Measurements from ENCODE around the gene PRKG1. TPM values are rescaled to one million over a fixed set of nuclear protein-coding genes. Genes with fewer than 3 reads are reported as not detected.

PRKG1 gene
- total and polyA plus RNA-seq, 2 donors from 2014 or later, result 3.6 to 14.8 TPM

DNA sequence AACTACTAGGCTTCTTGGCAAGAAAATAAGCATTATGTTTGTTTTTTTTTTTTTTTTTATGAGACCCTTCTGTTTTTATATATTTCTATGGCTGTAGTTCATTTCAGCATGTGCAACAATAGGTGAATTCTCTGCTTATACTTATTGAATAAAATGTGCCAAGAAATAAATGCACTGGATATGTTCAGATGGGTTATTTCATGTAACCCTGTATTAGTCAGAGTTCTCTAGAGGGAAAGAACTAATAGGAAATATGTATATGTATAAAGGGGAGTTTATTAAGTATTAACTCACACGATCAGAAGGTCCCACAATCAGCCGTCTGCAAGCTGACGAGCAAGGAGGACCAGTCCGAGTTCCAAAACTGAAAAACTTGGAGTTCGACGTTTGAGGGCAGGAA lies 332.3 kb downstream of the PRKG1 start:
- Histone ChIP-seq H3K4me1 (ENCODE audit: control insufficient read depth in 2 of 3, insufficient read depth in 2 of 3, low read depth in 1 of 3, low read length in 3 of 3) (no peaks in the 10 kb centered on the region), H3K27ac (ENCODE audit: low read depth in 2 of 2, low read length in 2 of 2) (no peak overlapping the region), H3K36me3 (ENCODE audit: control insufficient read depth in 2 of 3, insufficient read depth in 3 of 3, low read length in 3 of 3) (no peaks in the 10 kb centered on the region), H3K9me3 (ENCODE audit: control insufficient read depth in 2 of 3, insufficient read depth in 1 of 3, low read length in 3 of 3) (no peaks in the 10 kb centered on the region), H3K27me3 (ENCODE audit: control insufficient read depth, insufficient read depth, low read length) (no peaks in the 10 kb centered on the region), H3K4me3 (ENCODE audit: low read length in 3 of 3) (no peak overlapping the region), H3K9ac (ENCODE audit: low read length in 3 of 3) (no peak overlapping the region)
- intact Hi-C loops (cut with DNase I), result no loop called here
- FAIRE-seq (no peak), DNase-seq (no peak)
- TF ChIP-seq, protein P1, sequence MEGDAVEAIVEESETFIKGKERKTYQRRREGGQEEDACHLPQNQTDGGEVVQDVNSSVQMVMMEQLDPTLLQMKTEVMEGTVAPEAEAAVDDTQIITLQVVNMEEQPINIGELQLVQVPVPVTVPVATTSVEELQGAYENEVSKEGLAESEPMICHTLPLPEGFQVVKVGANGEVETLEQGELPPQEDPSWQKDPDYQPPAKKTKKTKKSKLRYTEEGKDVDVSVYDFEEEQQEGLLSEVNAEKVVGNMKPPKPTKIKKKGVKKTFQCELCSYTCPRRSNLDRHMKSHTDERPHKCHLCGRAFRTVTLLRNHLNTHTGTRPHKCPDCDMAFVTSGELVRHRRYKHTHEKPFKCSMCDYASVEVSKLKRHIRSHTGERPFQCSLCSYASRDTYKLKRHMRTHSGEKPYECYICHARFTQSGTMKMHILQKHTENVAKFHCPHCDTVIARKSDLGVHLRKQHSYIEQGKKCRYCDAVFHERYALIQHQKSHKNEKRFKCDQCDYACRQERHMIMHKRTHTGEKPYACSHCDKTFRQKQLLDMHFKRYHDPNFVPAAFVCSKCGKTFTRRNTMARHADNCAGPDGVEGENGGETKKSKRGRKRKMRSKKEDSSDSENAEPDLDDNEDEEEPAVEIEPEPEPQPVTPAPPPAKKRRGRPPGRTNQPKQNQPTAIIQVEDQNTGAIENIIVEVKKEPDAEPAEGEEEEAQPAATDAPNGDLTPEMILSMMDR (IDR thresholded peaks at IDR 0.05; ENCODE audit: borderline replicate concordance, extremely low read depth, insufficient read depth), result no peak

DNA sequence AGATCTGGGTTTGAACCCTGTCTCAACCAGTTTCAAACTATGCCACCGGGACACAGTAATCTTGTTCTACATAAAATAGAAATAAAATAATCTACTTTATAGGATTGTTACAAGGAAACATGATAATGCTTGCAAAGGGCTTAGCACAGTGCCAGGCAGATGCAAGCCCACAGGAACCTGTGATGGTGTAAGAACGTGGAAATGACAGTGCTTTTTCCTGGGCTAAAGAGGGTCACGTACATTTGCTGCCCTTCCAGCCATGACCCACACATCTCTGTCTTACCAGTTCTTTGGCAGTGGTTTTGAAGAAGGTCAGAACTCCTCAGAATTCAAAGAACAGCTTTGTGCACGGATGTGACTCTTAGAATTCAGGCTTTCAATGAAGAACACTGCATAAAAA lies 342.2 kb downstream of the PRKG1 start:
- H3K4me1 ChIP-seq (ENCODE audit: control insufficient read depth in 2 of 3, insufficient read depth in 2 of 3, low read depth in 1 of 3, low read length in 3 of 3), result no peaks in the 10 kb centered on the region
- no peak overlapping the region for H3K9ac ChIP-seq (ENCODE audit: low read length in 3 of 3)
- DNase-seq, result no peak
- H3K9me3 ChIP-seq (ENCODE audit: control insufficient read depth in 2 of 3, insufficient read depth in 1 of 3, low read length in 3 of 3), result no peaks in the 10 kb centered on the region
- TF ChIP-seq, protein P1 (IDR thresholded peaks at IDR 0.05; ENCODE audit: borderline replicate concordance, extremely low read depth, insufficient read depth), result no peak
- intact Hi-C loops (cut with DNase I), result no loop called here
- no peaks in the 10 kb centered on the region for H3K36me3 ChIP-seq (ENCODE audit: control insufficient read depth in 2 of 3, insufficient read depth in 3 of 3, low read length in 3 of 3)
- H3K27me3 ChIP-seq (ENCODE audit: control insufficient read depth, insufficient read depth, low read length), result no peaks in the 10 kb centered on the region
- no peak overlapping the region for H3K4me3 ChIP-seq (ENCODE audit: low read length in 3 of 3)
- FAIRE-seq, result no peak
- H3K27ac ChIP-seq (ENCODE audit: low read depth in 2 of 2, low read length in 2 of 2), result no peak overlapping the region

DNA sequence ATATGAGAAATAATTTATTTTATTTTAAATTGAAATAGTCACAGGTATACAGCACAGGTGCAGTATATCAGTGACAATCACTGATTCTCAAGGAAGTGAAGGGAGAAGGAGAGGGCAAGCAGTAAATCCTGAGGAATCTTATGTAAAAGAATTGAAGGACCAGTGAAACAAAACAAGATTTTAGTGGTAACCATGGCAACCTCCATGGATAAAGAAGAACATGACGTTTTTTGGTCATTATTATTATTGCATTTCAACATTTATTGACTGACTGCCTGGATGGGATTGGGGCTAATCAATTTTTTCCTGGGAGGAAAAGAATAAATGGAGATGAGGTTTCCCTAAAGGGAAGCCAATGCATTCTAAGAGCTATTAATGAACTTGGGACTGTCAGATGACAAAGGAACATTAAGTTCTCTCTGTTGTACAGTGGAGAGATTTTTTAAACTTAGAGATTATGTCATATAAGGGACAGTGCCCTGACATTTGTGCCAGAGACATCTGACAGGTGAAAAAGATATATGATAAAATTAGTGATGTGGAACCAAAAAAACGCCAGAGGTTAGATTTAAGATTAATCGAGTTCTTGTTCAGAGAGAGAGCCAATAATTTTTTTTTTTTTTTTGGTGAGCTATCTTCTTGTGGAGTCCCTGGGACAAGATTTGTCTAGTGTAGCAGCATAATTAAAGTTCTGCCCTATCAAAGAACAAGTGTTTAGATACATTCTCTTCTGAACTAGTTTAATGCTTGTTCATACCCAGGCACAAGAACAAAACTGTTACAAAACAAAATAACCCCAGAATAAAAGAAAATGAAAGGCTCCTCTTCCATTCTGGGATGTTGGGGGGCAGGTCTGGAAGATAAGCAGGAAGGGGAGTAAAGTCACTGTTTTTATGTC lies 345.2 kb downstream of the PRKG1 start:
- Histone ChIP-seq H3K4me3 (ENCODE audit: low read length in 3 of 3) (no peak overlapping the region), H3K9ac (ENCODE audit: low read length in 3 of 3) (no peak overlapping the region), H3K27ac (ENCODE audit: low read depth in 2 of 2, low read length in 2 of 2) (no peak overlapping the region), H3K9me3 (ENCODE audit: control insufficient read depth in 2 of 3, insufficient read depth in 1 of 3, low read length in 3 of 3) (no peaks in the 10 kb centered on the region), H3K4me1 (ENCODE audit: control insufficient read depth in 2 of 3, insufficient read depth in 2 of 3, low read depth in 1 of 3, low read length in 3 of 3) (peaks cover 0 to 3% (median 0%) of the 10 kb centered on the region in 3 donors), H3K27me3 (ENCODE audit: control insufficient read depth, insufficient read depth, low read length) (no peaks in the 10 kb centered on the region), H3K36me3 (ENCODE audit: control insufficient read depth in 2 of 3, insufficient read depth in 3 of 3, low read length in 3 of 3) (no peaks in the 10 kb centered on the region)
- DNase-seq, result no peak
- FAIRE-seq, result no peak
- TF ChIP-seq, protein P1 (IDR thresholded peaks at IDR 0.05; ENCODE audit: borderline replicate concordance, extremely low read depth, insufficient read depth), result no peak
- intact Hi-C loops (cut with DNase I), result no loop called here
